Neuronal stem cell (in vitro differentiated cells): ENCODE data around the gene SEPTIN5.

ENCODE experiments used
- DNase-seq: peaks from one replicate; pipeline ENCODE4 v3.0.0-alpha.2; 2013; ENCODE audit warnings: low spot score
- H2AFZ ChIP-seq: one replicate; pipeline ENCODE4 v1.6.1; 2013; ENCODE audit warnings: mild to moderate bottlenecking, low read length, inconsistent platforms
- H2AK5ac ChIP-seq: 2 replicates; pipeline ENCODE4 v1.6.1; 2013; ENCODE audit warnings: low read depth, mild to moderate bottlenecking, inconsistent platforms, low read length, moderate library complexity, mixed read lengths
- H2BK120ac ChIP-seq: 2 replicates; pipeline ENCODE4 v1.6.1; 2013; ENCODE audit warnings: low read depth, mild to moderate bottlenecking, inconsistent platforms, low read length, moderate library complexity, mixed read lengths
- H2BK12ac ChIP-seq: one replicate; pipeline ENCODE4 v1.6.1; 2013; ENCODE audit warnings: low read length, inconsistent platforms
- H2BK15ac ChIP-seq: 2 replicates; pipeline ENCODE4 v1.6.1; 2013; ENCODE audit warnings: mild to moderate bottlenecking, low read length, inconsistent platforms, mixed read lengths
- H2BK5ac ChIP-seq: one replicate; pipeline ENCODE4 v1.6.1; 2013; ENCODE audit warnings: inconsistent platforms, mild to moderate bottlenecking, low read length, moderate library complexity
- H3K14ac ChIP-seq: one replicate; pipeline ENCODE4 v1.6.1; 2013; ENCODE audit warnings: low read length, inconsistent platforms
- H3K18ac ChIP-seq: 2 replicates; pipeline ENCODE4 v1.6.1; 2013; ENCODE audit warnings: low read length, inconsistent platforms
- H3K23ac ChIP-seq: 2 replicates; pipeline ENCODE4 v1.6.1; 2013; ENCODE audit warnings: low read depth, mild to moderate bottlenecking, mixed read lengths, low read length, inconsistent platforms; ENCODE audit not compliant: poor library complexity
- H3K27ac ChIP-seq: replicated peaks from 3 replicates; pipeline ENCODE4 v1.5.1; 2013; ENCODE audit warnings: low read length, inconsistent platforms
- H3K27me3 ChIP-seq, 3 experiments: 2 replicates each; pipeline ENCODE4 v1.6.1; 2013; ENCODE audit warnings: low read length in 3 of 3, mild to moderate bottlenecking in 2 of 3, inconsistent platforms in 1 of 3, low read depth in 1 of 3, mixed read lengths in 1 of 3, moderate library complexity in 1 of 3; ENCODE audit not compliant: control insufficient read depth in 3 of 3, insufficient read depth in 3 of 3
- H3K36me3 ChIP-seq, 2 donors: replicated peaks in 1 of 2; 2 replicates each; pipeline ENCODE4 v1.6.1; 2013; ENCODE audit warnings: low read length in 2 of 2; ENCODE audit not compliant: control insufficient read depth in 2 of 2, insufficient read depth in 2 of 2
- H3K4ac ChIP-seq: 2 replicates; pipeline ENCODE4 v1.6.1; 2013; ENCODE audit warnings: inconsistent platforms, mild to moderate bottlenecking, low read length, moderate library complexity
- H3K4me1 ChIP-seq, 2 donors: 1 replicate in 1 of 2; 2 replicates in 1 of 2; pipeline ENCODE4 v1.6.1; 2013; ENCODE audit warnings: low read length in 2 of 2, low read depth in 1 of 2; ENCODE audit not compliant: control insufficient read depth in 2 of 2, insufficient read depth in 1 of 2
- H3K4me2 ChIP-seq: one replicate; pipeline ENCODE4 v1.6.1; 2013; ENCODE audit warnings: mild to moderate bottlenecking, low read length, inconsistent platforms; ENCODE audit not compliant: insufficient read depth, poor library complexity, severe bottlenecking
- H3K4me3 ChIP-seq, 2 donors: 2 replicates each; pipeline ENCODE4 v1.5.1; 2013; ENCODE audit warnings: low read length in 2 of 2, mild to moderate bottlenecking in 2 of 2, inconsistent platforms in 1 of 2, moderate library complexity in 1 of 2
- H3K79me1 ChIP-seq: one replicate; pipeline ENCODE4 v1.6.1; 2013; ENCODE audit warnings: low read depth, mild to moderate bottlenecking, inconsistent platforms, low read length, moderate library complexity
- H3K9ac ChIP-seq: one replicate; pipeline ENCODE4 v1.6.1; 2013; ENCODE audit warnings: mild to moderate bottlenecking, low read depth, low read length, inconsistent platforms; ENCODE audit not compliant: poor library complexity
- H3K9me3 ChIP-seq, 2 donors: replicated peaks in 1 of 2; 2 replicates each; pipeline versions ENCODE3 to v1.6.1; 2013; ENCODE audit warnings: low read length in 2 of 2, mild to moderate bottlenecking in 2 of 2, inconsistent platforms in 1 of 2, low read depth in 1 of 2, mixed read lengths in 1 of 2, moderate library complexity in 1 of 2; ENCODE audit not compliant: control insufficient read depth in 2 of 2, insufficient read depth in 1 of 2
- H4K8ac ChIP-seq: one replicate; pipeline ENCODE4 v1.6.1; 2013; ENCODE audit warnings: low read depth, mild to moderate bottlenecking, inconsistent platforms, low read length, moderate library complexity
- H4K91ac ChIP-seq: one replicate; pipeline ENCODE4 v1.6.1; 2013; ENCODE audit warnings: low read length, low read depth, mild to moderate bottlenecking, inconsistent platforms; ENCODE audit not compliant: poor library complexity
- WGBS, 2 donors: extraction: QIAGEN DNeasy Blood & Tissue Kit; methylation state at CpG; one replicate each; pipeline ENCODE4 v1.1.7; 2013; ENCODE audit warnings: missing lambda C conversion rate in 2 of 2, mixed read lengths in 1 of 2; ENCODE audit not compliant: insufficient read length in 2 of 2, insufficient replicate concordance in 1 of 2; ENCODE audit errors: extremely low coverage in 2 of 2; 5-methylcytosine and 5-hydroxymethylcytosine counted together

SEPTIN5 gene

GRCh38 chr22:19751497-19752245 is 37.4 kb downstream of the SEPTIN5 start:
- peak overlapping the region; percentile 30 for H3K18ac ChIP-seq
- H2BK12ac ChIP-seq: no peak overlapping the region
- no peak overlapping the region for H3K14ac ChIP-seq
- no peak overlapping the region for H4K91ac ChIP-seq
- H3K9ac ChIP-seq: no peak overlapping the region
- H2AFZ ChIP-seq: no peak overlapping the region
- H3K79me1 ChIP-seq: peaks cover 2% of the 10 kb centered on the region
- no peak overlapping the region for H4K8ac ChIP-seq
- peaks cover 20 to 88% (median 41%) of the 10 kb centered on the region in 3 experiments for H3K27me3 ChIP-seq
- H3K9me3 ChIP-seq: peaks cover 0 to 4% of the 10 kb centered on the region in 2 donors
- no peak overlapping the region for H3K27ac ChIP-seq
- peak overlapping the region; percentile 62 for H2BK5ac ChIP-seq
- H3K23ac ChIP-seq: peak overlapping the region; percentile 96
- H2AK5ac ChIP-seq: peak overlapping the region; percentile 98
- H3K4me2 ChIP-seq: no peak overlapping the region
- DNase-seq: no peak
- H2BK120ac ChIP-seq: no peak overlapping the region
- H3K36me3 ChIP-seq: no peaks in the 10 kb centered on the region
- peaks cover 11 to 36% of the 10 kb centered on the region in 2 donors for H3K4me1 ChIP-seq
- H2BK15ac ChIP-seq: peak overlapping the region; percentile 97
- H3K4me3 ChIP-seq: no peak overlapping the region
- WGBS, 2 donors: no CpG with 5 or more reads among the region's 14 CpGs
- no peak overlapping the region for H3K4ac ChIP-seq

GRCh38 chr22:19753090-19753842 is 39.0 kb downstream of the SEPTIN5 start:
- peaks cover 11 to 36% of the 10 kb centered on the region in 2 donors for H3K4me1 ChIP-seq
- H3K79me1 ChIP-seq: no peaks in the 10 kb centered on the region
- H3K9me3 ChIP-seq: peaks cover 0 to 5% of the 10 kb centered on the region in 2 donors
- peak overlapping the region; percentile 57 for H3K9ac ChIP-seq
- no peaks in the 10 kb centered on the region for H3K36me3 ChIP-seq
- H2AK5ac ChIP-seq: peak overlapping the region; percentile 16
- peak overlapping the region; percentile 3 for H3K14ac ChIP-seq
- peak overlapping the region in 1 of 2 donors; percentile 60 for H3K4me3 ChIP-seq
- H3K27ac ChIP-seq: no peak overlapping the region
- H4K91ac ChIP-seq: no peak overlapping the region
- H2BK12ac ChIP-seq: no peak overlapping the region
- no peak overlapping the region for H2BK5ac ChIP-seq
- H3K4ac ChIP-seq: no peak overlapping the region
- H2BK120ac ChIP-seq: no peak overlapping the region
- peak overlapping the region; percentile 67 for H3K18ac ChIP-seq
- peaks cover 32 to 97% (median 57%) of the 10 kb centered on the region in 3 experiments for H3K27me3 ChIP-seq
- DNase-seq: no peak
- no peak overlapping the region for H3K4me2 ChIP-seq
- no peak overlapping the region for H4K8ac ChIP-seq
- H2AFZ ChIP-seq: no peak overlapping the region
- peak overlapping the region; percentile 14 for H2BK15ac ChIP-seq
- no CpG with 5 or more reads among the region's 10 CpGs for WGBS, 2 donors
- H3K23ac ChIP-seq: peak overlapping the region; percentile 1

GRCh38 chr22:19753996-19754700 is 39.8 kb downstream of the SEPTIN5 start:
- Histone ChIP-seq H2BK120ac (no peak overlapping the region), H3K23ac (peak overlapping the region; percentile 100), H3K9me3 (peaks cover 0 to 5% of the 10 kb centered on the region in 2 donors), H2BK5ac (no peak overlapping the region), H4K91ac (no peak overlapping the region), H3K4me1 (peaks cover 7 to 36% of the 10 kb centered on the region in 2 donors), H4K8ac (no peak overlapping the region), H3K18ac (peak overlapping the region; percentile 67), H3K14ac (no peak overlapping the region), H2AFZ (no peak overlapping the region), H3K27me3 (peaks cover 40 to 97% (median 65%) of the 10 kb centered on the region in 3 experiments), H3K9ac (peak overlapping the region; percentile 18), H3K79me1 (no peaks in the 10 kb centered on the region), H3K36me3 (no peaks in the 10 kb centered on the region), H3K4me2 (no peak overlapping the region), H3K27ac (no peak overlapping the region), H3K4me3 (no peak overlapping the region), H2BK12ac (peak overlapping the region; percentile 5), H2BK15ac (peak overlapping the region; percentile 14), H3K4ac (peak overlapping the region; percentile 44), H2AK5ac (peak overlapping the region; percentile 16)
- no CpG with 5 or more reads among the region's 14 CpGs for WGBS, 2 donors
- DNase-seq: no peak
